SKM-1 (cell line): Measurements from ENCODE around the gene ARAF.
"Not testable (repeated sequence)": the region's sequence is repeated elsewhere in the genome, so short reads cannot be mapped to it uniquely, and the experiment has no call there.

ENCODE experiments used
- DNase-seq: peaks from one replicate; lab custom pipeline; 2025; ENCODE audit not compliant: unreplicated experiment; lab: John Stamatoyannopoulos, UW

The ARAF gene

DNA sequence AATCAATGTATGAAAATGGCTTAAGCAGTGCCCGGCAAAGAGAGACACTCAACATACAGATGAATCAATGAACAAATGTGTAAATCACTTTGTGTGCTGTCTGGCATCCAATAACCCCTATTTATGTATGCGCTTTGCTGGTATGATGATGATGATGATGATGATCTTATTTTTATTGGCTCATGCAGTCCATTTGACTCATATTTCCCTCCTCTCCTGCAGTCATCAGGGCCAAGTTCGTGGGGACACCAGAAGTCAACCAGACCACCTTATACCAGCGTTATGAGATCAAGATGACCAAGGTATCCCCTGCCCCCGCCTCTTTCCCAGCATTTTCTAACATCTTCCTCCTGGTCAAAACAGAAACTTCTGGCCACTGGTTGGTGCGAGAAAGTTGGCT lies 23.7 kb downstream of the ARAF start:
- no peak for DNase-seq

- no peak for DNase-seq
Observed at GRCh38 chrX:47585273-47585672, 24.3 kb downstream of the ARAF start.

DNA sequence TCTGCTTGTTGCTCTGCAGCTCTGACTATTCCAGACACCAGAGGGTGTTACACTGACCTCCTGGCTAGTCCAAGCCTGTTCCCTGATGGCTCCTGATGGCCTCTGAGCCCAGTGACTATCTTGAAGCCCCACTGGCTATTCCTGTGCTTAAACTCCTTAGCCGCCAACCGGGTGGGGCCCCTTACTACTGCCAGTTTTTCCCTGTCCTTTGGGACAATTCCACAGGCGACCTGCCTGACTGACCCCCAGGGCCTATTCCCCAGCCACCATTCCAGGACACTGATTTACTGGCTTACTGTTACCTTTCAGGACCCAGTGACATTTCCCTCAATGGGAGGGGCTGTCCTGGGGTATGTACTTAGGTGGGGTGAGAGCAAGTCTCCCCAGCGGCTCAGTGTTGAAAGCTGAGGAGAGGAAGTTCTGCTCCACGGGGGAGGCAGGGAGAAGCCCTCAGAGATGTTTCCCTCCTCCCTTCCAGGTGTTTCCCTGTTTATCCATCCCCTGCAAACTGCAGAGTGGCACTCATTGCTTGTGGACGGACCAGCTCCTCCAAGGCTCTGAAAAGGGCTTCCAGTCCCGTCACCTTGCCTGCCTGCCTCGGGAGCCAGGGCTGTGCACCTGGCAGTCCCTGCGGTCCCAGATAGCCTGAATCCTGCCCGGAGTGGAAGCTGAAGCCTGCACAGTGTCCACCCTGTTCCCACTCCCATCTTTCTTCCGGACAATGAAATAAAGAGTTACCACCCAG lies 25.2 kb downstream of the ARAF start:
- DNase-seq: no peak

DNA sequence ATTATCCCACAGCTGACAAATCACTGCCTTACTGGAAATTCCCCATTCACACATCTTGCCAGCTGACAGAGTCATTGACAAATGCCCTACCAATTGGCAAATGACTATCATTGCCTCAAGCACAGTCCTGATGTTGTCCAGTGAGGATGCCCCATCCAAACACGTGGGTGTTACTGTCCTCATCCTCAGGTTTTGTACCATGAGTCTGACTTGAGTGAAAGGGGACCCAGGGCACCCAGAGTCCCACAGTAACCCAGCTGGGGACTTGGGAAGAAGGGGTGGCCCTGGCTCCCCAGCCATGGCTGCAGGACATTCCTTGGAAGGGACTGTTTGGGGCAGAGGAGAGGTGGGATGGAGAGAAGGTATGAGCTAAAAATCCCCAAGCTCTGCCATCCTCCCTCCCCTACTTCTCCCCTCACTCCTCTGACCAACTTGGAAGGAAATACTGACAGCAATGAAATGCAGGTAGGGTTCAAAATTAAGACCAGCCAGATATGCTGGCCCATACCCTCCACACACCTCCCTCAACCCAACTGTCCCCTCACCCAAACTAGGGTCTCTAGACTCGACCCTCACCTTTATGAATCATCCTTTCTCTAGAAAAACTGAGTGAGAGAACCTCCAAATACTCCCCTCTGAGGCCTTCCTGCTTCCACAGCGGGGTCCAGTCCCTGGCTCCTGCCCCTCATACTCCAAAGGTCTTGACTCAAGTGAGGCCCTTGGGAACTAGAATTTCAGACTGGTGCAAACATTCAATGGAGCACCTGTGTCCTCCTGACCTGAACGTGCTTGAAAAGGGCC lies 26.3 kb downstream of the ARAF start:
- DNase-seq: no peak

DNA sequence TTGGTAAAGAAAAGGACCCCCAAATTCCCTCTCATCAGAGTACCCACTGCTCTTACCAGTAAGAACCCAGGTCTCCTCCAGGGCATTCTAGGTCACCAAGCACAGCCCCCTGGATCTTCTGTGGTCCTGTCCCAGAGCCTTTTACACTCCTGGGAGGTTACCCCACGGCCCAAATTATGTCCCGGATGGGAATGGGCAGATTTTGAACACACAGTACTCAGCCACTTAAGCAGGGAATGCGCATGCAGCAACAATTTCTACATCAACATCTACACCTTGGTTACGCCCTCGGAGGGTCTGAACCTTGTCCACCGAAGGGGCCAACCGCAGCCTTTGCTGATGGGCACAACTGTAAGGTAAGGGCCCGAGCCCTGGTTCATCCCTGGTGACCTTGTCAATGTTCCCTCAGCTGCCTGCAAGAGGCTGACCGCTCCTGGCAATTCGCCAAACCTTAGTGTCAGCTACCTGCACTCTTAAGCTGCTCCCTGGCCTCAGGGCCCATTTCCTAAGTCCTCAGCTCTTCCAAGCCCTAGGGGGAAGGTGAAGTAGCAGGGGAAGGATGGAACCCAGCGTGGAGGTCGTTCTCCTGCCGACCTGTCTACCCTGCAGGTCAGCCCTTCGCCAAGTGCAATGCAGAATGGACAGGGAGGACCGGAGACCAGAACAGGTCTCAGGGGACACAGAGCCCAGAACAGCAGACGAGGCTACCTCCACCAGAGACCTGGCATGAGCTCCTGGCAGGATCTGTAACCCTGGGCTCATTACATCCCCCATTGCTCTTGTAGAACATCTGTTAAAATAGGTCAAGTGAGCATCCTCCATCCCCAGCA lies 27.1 kb downstream of the ARAF start:
- DNase-seq: no peak

- DNase-seq: no peak
Observed at GRCh38 chrX:47590984-47591383, 30.0 kb downstream of the ARAF start.

DNA sequence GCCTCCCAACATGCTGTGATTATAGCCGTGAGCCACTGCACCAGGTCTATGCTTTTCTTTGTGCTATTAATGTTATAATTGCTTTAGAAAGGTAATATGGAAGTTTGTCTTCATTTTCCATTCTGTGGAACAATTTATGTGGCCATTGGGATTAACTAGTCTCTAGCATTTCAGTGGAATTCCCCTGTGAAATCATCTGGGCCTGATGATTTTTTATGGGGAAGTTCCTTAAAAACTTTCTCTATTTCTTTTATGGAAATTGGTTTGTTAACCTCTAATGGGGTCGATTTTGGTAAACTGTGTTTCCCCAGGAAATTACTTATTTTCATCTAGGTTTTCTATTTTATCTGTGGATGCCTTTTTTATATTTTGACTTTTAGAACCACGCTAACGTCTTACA lies 32.5 kb downstream of the ARAF start:
- no peak for DNase-seq

- DNase-seq: no peak
Observed at GRCh38 chrX:47595716-47596251, 34.8 kb downstream of the ARAF start.

DNA sequence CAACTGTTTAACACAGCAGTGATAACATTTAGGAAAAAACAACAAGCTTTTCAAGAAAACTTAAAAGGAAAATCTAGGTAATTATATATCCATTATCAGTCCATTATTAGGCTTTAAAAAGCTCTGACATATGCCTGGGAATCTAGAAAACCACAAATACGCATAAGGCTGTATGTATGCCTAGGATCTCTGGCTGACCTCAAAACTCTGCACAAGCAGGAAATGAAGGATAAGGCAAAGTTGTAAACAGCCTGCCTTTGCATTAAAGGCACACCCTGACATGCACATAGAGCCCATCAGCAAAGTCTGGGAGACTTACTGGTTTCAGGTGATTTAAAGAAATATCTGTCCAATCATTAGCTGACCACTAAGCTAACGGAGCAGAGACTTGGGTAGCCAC lies 35.3 kb downstream of the ARAF start:
- DNase-seq: no peak

- no peak for DNase-seq
Observed at GRCh38 chrX:47597222-47597621, 36.2 kb downstream of the ARAF start.

DNA sequence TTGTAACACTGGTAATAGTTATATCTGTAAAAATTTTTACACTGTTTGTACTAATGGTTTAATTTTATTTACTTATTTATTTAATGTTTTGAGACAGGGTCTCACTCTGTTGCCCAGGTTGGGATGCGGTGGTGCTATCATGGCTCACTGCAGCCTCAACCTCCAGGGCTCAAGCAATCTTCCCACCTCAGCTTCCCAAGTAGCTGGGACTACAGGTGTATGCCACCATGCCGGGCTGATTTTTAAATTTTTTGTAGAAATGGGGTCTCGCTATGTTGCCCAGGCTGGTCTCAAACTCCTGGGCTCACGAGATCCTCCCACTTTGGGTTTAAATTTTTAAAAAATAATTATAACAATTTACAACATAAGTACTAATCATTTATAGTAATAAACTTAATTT lies 42.1 kb downstream of the ARAF start:
- not testable (repeated sequence) for DNase-seq

DNA sequence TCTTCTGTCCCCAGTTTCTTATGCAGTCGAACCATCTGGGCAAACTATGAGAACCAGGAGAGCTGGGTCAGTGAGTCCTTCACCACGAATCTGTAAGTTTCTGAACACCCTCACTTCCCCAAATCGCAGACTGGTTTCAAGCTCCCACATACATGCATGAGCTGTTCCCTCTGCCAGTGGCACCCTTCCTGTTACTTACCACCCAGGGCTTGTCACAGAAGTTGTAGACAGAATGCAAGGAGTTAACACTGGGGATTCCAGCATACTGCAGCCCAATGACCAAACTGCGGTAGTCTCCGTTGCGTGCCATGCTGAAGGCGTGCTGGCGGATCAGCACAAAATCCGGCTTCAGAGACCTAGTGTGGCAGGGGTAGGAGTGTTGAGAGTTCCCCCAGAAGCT lies 44.0 kb downstream of the ARAF start:
- DNase-seq: peak; percentile 8

- DNase-seq: no peak
Observed at GRCh38 chrX:47607091-47607490, 46.1 kb downstream of the ARAF start.

DNA sequence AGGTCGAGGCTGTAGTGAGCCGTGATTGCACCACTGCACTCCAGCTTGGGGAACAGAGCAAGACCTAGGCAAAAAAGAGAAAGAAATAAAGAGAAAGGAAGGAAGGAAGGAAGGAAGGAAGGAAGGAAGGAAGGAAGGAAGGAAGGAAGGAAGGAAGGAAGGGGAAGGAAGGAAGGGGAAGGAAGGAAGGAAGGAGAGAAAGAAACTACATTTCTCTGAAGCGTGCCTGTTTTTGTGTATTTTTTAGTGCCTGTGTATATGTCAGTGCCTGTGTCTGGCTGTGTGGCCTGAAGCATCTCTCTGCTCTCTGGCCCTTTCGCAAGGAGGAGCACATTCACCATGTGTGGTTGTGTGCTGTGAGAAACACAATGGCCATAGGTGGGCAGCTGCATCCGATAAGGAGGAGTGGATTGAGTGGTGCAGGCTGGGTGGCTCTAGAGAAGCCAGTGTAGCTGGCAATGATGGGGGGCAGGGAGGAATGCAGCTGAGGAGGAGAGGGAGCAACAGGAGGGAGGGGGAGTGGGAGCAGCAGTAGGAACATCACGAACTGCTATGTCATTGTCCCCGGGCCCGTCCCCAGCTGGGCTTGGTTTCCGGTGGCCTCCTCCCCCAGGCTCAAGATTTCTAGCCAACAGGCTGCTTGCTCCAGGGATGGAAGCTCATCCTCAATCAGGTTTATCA lies 47.3 kb downstream of the ARAF start:
- DNase-seq: no peak

- DNase-seq: no peak
Observed at GRCh38 chrX:47610511-47610910, 49.5 kb downstream of the ARAF start.

GRCh38 chrX:47611489-47611888 lies 50.5 kb downstream of the ARAF start:
- DNase-seq: no peak

- no peak for DNase-seq
Observed at GRCh38 chrX:47611926-47612325, 50.9 kb downstream of the ARAF start.

- no peak for DNase-seq
Observed at GRCh38 chrX:47612418-47612817, 51.4 kb downstream of the ARAF start.

GRCh38 chrX:47613082-47613481 lies 52.1 kb downstream of the ARAF start:
- no peak for DNase-seq

DNA sequence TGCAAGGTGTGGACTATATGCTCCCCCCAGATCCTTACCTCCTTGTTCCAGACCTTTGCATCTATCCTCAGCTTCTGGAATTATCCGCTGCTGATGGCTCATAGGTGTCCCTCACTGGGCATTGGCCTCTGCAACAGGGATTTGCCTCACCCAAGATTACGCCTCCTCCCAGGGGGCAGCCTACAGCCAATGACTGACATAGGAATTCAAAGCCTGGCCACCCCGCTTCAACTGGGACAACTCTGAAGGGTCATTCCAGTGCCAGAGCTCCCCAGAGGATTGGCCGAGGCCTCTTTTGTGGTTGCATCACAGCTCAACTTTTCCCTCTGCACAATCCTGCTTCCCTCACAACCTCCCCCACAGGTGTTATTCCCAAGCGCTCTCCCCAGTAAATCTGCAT lies 53.6 kb downstream of the ARAF start:
- no peak for DNase-seq
